Activated naive CD4-positive, alpha-beta T cell (primary cell): ENCODE measurements around the gene ASPSCR1.

Experiments
- DNase-seq, 4 experiments: peaks; one replicate each; lab custom pipeline; 2025; lab: John Stamatoyannopoulos, UW

ASPSCR1 gene

GRCh38 chr17:82012640-82013295, 35.3 kb downstream of the ASPSCR1 start:
- DNase-seq, result no peak

GRCh38 chr17:82013341-82013740, 35.9 kb downstream of the ASPSCR1 start:
- no peak for DNase-seq

- no peak for DNase-seq
Measured at GRCh38 chr17:82013772-82014321, 36.4 kb downstream of the ASPSCR1 start.

GRCh38 chr17:82014432-82014831, 37.0 kb downstream of the ASPSCR1 start:
- DNase-seq, result no peak

DNA sequence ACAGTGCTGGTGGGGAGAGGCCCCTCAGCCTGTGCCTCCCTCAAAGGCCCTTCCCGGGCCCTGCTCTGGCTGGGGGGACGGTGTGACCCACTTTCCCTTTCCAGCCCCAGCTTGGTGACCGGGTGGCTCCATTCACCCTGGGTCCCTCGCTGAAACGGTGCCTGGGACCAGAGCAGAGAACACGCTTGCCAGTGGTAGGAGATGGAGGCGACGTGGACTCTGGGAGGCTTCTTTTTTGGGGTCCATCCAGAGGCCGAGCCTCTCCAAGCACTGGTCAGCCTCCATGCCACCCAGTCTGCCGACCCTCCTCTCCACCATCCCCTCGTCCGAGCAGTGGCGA, 37.5 kb downstream of the ASPSCR1 start:
- no peak for DNase-seq

- DNase-seq, result no peak
Measured at GRCh38 chr17:82015311-82015971, 38.0 kb downstream of the ASPSCR1 start.

DNA sequence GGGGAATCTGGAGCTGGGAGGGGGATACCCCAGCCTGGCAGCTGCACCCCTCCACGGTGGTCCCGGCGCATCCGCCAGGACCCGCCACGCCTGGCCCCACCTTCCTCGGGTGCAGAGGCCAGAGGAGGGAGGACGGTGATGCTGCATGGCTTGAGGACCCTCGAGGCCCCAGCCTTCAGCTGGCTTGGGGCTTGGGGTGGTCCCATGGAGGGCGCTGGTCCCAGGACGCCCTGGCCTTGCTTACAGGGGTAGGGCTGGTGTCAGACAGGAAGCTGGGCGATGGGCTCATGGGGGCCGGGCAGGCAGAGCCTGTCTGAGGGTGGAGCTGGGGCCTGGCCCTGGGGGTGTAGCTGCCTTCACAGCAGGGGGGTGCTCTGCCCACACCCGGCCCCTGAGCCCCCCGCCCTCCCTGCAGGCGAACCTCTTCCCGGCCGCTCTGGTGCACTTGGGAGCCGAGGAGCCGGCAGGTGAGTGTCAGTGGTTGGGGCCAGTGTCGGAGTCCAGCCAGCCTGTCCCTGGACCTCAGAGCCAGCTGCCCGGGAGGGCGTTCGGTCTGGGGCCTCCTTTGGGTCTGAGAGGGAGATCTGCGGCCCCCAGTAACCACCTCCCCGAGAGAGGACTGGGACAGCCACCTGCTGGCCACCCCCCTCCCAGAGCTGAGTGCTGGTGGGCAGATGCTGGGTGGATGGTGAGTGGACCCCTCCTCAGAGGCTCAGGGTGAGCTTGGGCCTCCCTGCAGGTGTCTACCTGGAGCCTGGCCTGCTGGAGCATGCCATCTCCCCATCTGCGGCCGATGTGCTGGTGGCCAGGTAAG, 38.8 kb downstream of the ASPSCR1 start:
- DNase-seq, result no peak

- no peak for DNase-seq
Measured at GRCh38 chr17:82016875-82017459, 39.5 kb downstream of the ASPSCR1 start.

- DNase-seq, result no peak
Measured at GRCh38 chr17:82017612-82018151, 40.3 kb downstream of the ASPSCR1 start.

- DNase-seq, result no peak
Measured at GRCh38 chr17:82018152-82018988, 40.9 kb downstream of the ASPSCR1 start.

- no peak for DNase-seq
Measured at GRCh38 chr17:82018989-82019689, 41.7 kb downstream of the ASPSCR1 start.

GRCh38 chr17:82019690-82020571, 42.5 kb downstream of the ASPSCR1 start:
- DNase-seq, result peak; percentile 37 to 55 (median 44)

DNA sequence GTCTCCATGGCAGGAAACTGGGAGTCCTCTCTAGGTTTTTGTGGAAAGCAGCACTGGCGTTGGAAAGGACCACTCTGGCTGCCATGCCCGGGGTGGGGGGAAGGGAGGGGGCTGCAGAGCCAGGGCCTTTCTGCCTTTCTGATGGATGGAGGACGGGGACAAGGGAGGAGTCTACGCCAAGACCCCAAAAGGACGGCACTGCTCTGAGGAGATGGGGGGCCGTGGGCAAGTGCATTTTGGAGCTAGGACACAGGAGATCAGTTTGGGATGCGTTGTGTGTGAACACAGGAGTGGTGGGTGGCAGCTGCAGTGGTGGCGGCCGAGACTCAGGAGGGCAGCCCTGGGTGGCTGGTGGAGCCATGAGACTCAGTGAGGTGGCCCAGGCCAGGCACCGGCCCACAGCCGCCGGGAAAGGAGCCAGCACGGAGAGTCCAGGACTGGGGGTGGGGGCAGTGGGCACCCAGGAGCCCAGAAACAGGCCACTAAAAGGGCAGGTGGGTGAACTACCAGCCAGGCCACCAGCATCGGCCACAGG, 43.2 kb downstream of the ASPSCR1 start:
- no peak for DNase-seq

DNA sequence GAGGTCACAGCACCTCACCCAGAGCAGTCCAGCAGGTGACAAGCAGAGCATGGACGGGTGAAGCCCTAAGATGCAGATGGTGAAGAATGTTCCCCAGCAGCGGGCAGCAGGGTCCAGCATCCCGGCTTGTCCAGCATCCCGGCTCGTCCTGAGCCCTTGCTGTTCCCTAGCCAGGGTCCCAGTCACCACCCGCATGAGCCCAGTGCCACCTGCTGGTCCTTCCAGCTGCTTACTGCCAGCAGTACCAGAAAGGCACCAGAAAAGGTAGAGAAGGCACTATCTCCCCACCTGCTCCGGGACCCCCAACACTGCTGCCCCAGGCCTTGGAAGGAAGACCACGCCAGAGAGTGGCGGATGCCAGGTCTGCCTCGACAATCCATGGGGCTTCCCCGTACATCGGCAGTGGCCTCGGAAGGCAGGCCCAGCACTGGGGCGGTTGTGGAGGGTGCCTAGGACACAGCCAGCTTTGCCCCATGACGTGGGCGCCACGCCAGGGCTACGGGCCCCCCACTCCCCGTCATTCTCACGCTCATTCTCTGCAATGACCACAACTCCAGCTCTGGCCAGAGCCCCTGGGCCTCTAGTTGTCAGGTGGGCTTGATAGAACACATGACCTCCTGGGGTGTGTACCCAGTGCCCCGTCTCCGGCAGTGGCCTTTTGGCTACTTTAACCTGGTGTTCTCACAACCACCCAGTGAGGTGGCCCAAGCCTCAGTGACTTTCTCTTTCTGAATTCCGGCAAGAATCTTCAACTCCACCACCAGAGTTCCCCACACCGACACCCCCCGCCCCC, 43.9 kb downstream of the ASPSCR1 start:
- DNase-seq, result peak in 2 of 4 experiments; percentile 26 to 47

GRCh38 chr17:82021900-82022309, 44.5 kb downstream of the ASPSCR1 start:
- no peak for DNase-seq

GRCh38 chr17:82022310-82022980, 45.0 kb downstream of the ASPSCR1 start, which contains the start of gene CENPX:
Gene CENPX (minus strand): TSS chr17:82022878. CDS start chr17:82022861, 17 bp downstream.
- DNase-seq, result no peak

- DNase-seq, result peak; percentile 99 to 100 (median 99)
Measured at GRCh38 chr17:82022981-82023446, 45.6 kb downstream of the ASPSCR1 start, which contains the start of gene LRRC45. Gene LRRC45 (plus strand): TSS chr17:82023305. CDS start chr17:82023644, 339 bp downstream.
